ENCODE measurements around the gene FBH1.
"Not testable (repeated sequence)": the region's sequence is repeated elsewhere in the genome, so short reads cannot be mapped to it uniquely, and the experiment has no call there.

FBH1 gene

DNA sequence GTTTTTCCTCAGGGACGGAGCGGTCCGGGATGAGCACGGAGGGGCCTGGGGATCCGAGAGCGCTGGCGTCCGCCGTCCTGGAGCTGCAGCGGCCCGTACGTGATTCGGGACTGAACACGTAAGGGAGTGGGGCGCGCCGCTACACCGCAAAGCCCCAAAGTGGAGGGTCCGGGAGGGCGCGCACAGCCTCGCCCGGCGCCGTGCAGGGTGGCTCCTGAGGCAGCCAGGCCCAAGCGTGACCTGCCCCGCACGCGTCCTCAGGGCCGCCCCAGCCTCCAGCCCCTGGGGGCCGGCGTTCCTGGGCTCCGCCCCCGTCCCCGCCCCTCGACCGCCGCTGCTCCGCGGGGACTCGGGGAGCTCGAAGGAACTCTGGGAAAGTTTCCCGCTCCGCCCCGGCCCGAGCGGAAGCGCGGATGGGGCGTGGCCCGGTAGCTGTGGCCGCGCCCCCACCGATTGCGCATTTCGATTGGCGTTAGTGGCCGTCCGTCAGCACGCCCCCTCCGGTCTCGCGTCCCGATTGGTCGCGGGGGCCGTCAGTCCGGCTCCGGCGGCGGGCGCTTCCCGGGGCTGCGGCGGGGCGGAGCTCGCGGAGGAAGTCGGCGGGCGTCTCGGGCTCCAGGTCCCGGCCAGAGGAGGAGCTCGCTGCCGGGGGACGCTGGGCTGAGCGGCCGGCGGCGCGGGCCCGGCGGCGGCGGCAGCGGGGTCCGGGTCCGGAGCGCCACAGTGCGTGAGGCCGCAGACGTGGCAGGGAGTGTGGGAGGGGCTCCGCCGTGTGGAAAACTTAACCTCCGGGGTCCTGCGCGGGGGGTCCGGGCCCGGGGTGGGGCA, at the start of gene FBH1, which contains the start of gene ANKRD16:
Gene FBH1, plus strand, starts transcription at position 620 of the 828 bp plus-strand sequence. Its CDS starts 103 bp downstream, at position 723.
Gene ANKRD16, minus strand, starts transcription at position 270 of the 828 bp plus-strand sequence. CDS start 539 bp downstream, outside the sequence.
- H3K4me1 ChIP-seq (ENCODE audit: control insufficient read depth, insufficient read depth, low read length), result peaks cover 10% of the 10 kb centered on the region

DNA sequence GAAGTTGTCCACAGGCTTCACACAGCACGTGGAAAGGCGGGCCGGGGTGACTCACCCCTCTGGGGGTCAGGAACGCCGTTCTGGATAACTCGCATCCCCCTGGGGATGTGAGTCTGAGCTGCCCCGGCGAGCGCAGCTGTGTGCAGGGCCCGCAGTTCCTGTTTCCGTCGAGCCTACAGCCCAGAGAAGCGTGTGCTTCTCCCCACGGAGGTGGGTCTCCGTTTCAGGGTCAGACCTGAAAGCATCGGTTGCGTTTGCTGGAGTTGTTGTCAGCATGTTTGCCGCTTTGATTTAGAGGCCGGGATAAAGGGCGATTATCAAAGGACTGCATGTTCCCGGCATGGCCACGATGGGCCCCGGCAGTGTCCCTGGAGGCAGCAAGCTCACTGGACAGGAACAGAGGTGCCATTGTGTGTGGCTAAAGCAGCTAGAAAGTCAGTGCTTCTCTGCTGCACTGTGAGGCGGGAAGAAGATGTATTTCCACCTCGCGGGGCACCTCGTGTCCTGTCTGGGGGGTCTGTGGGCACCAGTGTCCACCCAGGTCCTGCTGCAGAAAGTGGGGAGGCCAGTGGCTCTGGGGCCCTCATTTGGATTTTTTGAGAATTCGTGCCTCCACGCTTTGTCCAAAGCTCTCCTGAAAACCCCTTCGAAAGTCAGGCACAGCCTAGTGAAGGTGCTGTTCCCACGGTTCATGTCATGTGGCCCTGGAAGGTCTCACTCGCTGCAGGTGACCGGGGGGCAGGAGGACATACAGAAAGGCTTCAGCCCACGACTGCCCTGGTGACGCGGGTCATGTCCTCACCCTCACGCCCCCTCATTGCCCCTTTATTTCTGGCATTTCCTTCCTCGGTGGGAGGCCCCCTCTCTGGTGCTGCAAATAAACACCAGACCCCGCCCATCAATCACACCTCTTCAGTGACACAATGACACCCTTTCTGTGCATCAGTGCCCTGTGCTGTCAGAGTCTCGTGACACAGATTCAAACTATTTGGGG, 49.4 kb upstream of the FBH1 start:
- no peak overlapping the region for H3K4me3 ChIP-seq (ENCODE audit: low read depth, low read length)
- no peaks in the 10 kb centered on the region for H3K36me3 ChIP-seq (ENCODE audit: control insufficient read depth, insufficient read depth, low read length)
- H3K9me3 ChIP-seq (ENCODE audit: control insufficient read depth, insufficient read depth, low read length), result no peaks in the 10 kb centered on the region
- no peaks in the 10 kb centered on the region for H3K27me3 ChIP-seq (ENCODE audit: control insufficient read depth, insufficient read depth, low read length)
- peak overlapping the region; percentile 21 for H3K27ac ChIP-seq (ENCODE audit: low read depth, low read length)
- H3K9ac ChIP-seq (ENCODE audit: low read depth, low read length), result no peak overlapping the region
- H3K4me1 ChIP-seq (ENCODE audit: control insufficient read depth, insufficient read depth, low read length), result no peaks in the 10 kb centered on the region

More for the DNA sequence above, at the start of gene FBH1, which contains the start of gene ANKRD16:
- H3K27ac ChIP-seq (ENCODE audit: low read depth, low read length), result peak within 1 kb of the TSS; percentile 66
- no peaks in the 10 kb centered on the region for H3K27me3 ChIP-seq (ENCODE audit: control insufficient read depth, insufficient read depth, low read length)
- no peaks in the 10 kb centered on the region for H3K9me3 ChIP-seq (ENCODE audit: control insufficient read depth, insufficient read depth, low read length)
- peaks cover 47% of the 10 kb centered on the region for H3K36me3 ChIP-seq (ENCODE audit: control insufficient read depth, insufficient read depth, low read length)
- peak within 1 kb of the TSS; percentile 87 for H3K4me3 ChIP-seq (ENCODE audit: low read depth, low read length)
- peak within 1 kb of the TSS; percentile 78 for H3K9ac ChIP-seq (ENCODE audit: low read depth, low read length)

DNA sequence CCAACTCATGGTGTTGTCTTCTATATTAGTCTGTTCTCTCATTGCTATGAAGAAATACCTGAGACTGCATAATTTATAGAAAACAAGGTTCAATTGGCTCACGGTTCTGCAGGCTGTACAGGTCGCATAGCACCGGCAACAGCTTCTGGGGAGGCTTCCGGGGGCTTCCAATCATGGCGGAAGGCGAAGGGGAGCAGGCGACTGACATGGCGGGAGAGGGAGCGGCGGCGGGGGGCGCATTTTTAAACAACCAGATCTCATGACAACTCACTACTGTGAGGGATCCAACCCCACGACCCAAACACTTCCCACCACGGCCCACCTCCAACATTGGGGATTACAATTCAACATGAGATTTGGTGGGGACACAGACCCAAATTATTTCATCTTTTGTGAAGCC, 48.1 kb upstream of the FBH1 start:
- H3K36me3 ChIP-seq (ENCODE audit: control insufficient read depth, insufficient read depth, low read length), result no peaks in the 10 kb centered on the region
- no peaks in the 10 kb centered on the region for H3K27me3 ChIP-seq (ENCODE audit: control insufficient read depth, insufficient read depth, low read length)
- H3K27ac ChIP-seq (ENCODE audit: low read depth, low read length), result no peak overlapping the region
- no peak overlapping the region for H3K4me3 ChIP-seq (ENCODE audit: low read depth, low read length)
- H3K9ac ChIP-seq (ENCODE audit: low read depth, low read length), result no peak overlapping the region
- no peaks in the 10 kb centered on the region for H3K4me1 ChIP-seq (ENCODE audit: control insufficient read depth, insufficient read depth, low read length)
- no peaks in the 10 kb centered on the region for H3K9me3 ChIP-seq (ENCODE audit: control insufficient read depth, insufficient read depth, low read length)

DNA sequence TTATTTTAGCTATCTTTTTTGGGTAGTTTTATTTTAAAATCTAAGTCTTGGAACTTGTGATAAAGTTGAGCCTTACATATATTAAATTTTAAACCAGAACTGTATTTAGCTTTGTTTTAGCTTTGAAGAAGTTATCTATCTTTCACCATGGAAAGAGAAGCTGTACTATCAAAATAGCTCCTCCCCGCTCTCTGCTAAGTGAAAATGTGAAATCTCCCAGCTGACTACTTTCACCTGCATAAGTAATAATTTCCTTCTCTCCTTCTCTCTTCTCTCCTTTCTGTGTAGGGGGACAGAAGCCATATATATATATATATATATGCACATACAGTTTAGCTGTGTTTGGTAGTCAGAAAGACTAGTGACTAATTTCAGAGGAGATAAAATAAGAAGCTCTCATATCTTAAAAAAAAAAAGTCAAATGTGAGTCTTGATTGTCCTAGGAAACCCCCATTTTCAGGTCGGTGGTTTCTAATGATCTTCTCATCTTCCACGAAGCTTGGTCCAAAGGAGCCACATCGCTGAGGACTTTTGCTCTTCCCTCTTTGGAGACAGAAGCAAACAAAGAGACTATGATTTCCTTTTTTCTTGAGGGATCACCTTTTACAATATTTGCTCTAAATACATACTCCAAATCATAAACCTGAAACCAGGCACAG, 46.2 kb upstream of the FBH1 start:
- no peak overlapping the region for H3K27ac ChIP-seq (ENCODE audit: low read depth, low read length)
- no peak overlapping the region for H3K9ac ChIP-seq (ENCODE audit: low read depth, low read length)
- no peaks in the 10 kb centered on the region for H3K36me3 ChIP-seq (ENCODE audit: control insufficient read depth, insufficient read depth, low read length)
- no peaks in the 10 kb centered on the region for H3K9me3 ChIP-seq (ENCODE audit: control insufficient read depth, insufficient read depth, low read length)
- H3K4me3 ChIP-seq (ENCODE audit: low read depth, low read length), result no peak overlapping the region
- no peaks in the 10 kb centered on the region for H3K4me1 ChIP-seq (ENCODE audit: control insufficient read depth, insufficient read depth, low read length)
- H3K27me3 ChIP-seq (ENCODE audit: control insufficient read depth, insufficient read depth, low read length), result no peaks in the 10 kb centered on the region

DNA sequence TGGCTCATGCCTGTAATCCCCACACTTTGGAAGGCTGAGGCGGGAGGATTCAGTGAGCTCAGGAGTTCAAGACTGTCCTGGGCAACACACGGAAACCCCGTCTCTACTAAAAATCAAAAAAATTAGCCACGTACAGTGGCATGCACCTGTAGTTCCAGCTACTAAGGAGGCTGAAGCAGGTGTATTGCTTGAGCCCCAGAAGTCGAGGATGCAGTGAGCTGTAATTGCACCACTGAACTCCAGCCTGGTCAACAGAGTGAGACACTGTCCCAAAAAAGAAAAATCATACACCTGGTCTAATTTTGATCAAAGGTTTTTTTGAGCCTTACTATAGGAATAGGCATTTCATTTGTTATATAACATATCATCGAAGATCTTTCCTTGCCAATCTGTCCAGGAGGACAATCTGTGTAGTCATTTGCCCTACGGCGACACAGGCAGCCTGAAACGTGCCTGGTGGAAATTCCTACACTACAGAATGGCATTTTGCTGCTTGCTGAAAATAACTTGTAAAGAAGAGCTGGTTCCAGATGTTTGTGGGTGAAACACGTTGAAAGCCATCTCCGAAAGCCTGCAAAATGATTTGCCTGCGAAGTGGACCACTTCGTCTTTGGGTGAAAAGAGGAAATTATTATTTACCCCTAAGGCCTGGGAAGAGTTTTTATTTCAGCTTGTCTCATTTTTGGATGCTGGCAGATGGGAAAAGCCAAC, 45.5 kb upstream of the FBH1 start:
- no peaks in the 10 kb centered on the region for H3K27me3 ChIP-seq (ENCODE audit: control insufficient read depth, insufficient read depth, low read length)
- H3K4me1 ChIP-seq (ENCODE audit: control insufficient read depth, insufficient read depth, low read length), result no peaks in the 10 kb centered on the region
- no peak overlapping the region for H3K4me3 ChIP-seq (ENCODE audit: low read depth, low read length)
- no peaks in the 10 kb centered on the region for H3K9me3 ChIP-seq (ENCODE audit: control insufficient read depth, insufficient read depth, low read length)
- H3K27ac ChIP-seq (ENCODE audit: low read depth, low read length), result no peak overlapping the region
- H3K9ac ChIP-seq (ENCODE audit: low read depth, low read length), result no peak overlapping the region
- H3K36me3 ChIP-seq (ENCODE audit: control insufficient read depth, insufficient read depth, low read length), result no peaks in the 10 kb centered on the region

DNA sequence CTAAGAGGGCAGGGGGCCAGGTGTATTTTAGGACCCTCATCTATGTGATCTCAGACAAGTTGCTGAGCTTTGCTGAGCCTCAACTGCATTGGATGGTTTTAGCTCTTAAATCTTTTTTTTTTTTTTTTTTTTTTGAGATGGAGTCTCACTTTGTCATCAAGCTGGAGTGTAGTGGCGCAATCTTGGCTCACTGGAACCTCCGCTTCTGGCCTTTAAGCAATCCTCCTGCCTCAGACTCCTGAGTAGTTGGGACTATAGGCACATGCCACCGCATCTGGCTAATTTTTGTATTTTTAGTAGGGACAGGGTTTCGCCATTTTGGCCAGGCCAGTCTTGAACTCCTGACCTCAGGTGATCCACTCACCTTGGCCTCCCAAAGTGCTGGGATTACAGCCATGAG, 43.4 kb upstream of the FBH1 start:
- not testable (repeated sequence) for H3K9me3 ChIP-seq (ENCODE audit: control insufficient read depth, insufficient read depth, low read length); H3K36me3 ChIP-seq (ENCODE audit: control insufficient read depth, insufficient read depth, low read length); H3K4me3 ChIP-seq (ENCODE audit: low read depth, low read length); H3K4me1 ChIP-seq (ENCODE audit: control insufficient read depth, insufficient read depth, low read length); H3K9ac ChIP-seq (ENCODE audit: low read depth, low read length); H3K27ac ChIP-seq (ENCODE audit: low read depth, low read length); H3K27me3 ChIP-seq (ENCODE audit: control insufficient read depth, insufficient read depth, low read length)

DNA sequence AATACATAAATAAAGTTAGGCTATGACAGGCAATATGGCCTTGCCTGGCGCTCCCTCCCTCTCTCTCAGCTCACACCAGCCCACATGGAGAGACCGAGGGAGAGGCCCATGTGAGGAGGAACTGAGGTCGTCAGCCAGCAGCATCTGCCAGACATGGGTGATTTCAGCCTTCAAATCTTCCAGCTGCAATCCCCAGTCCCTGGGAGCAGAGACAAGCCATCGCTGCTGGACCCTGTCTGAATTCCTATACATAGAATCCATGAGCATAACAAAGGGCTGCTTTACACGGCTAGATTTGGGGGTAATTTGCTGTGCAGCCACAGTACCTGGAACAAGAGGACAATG, 35.9 kb upstream of the FBH1 start:
- Histone ChIP-seq H3K4me1 (ENCODE audit: control insufficient read depth, insufficient read depth, low read length) (peaks cover 2% of the 10 kb centered on the region; the same call in 1 of the 2 replicates), H3K4me3 (ENCODE audit: low read depth, low read length) (no peak overlapping the region), H3K9ac (ENCODE audit: low read depth, low read length) (no peak overlapping the region), H3K27ac (ENCODE audit: low read depth, low read length) (no peak overlapping the region), H3K9me3 (ENCODE audit: control insufficient read depth, insufficient read depth, low read length) (no peaks in the 10 kb centered on the region), H3K36me3 (ENCODE audit: control insufficient read depth, insufficient read depth, low read length) (no peaks in the 10 kb centered on the region), H3K27me3 (ENCODE audit: control insufficient read depth, insufficient read depth, low read length) (no peaks in the 10 kb centered on the region)

DNA sequence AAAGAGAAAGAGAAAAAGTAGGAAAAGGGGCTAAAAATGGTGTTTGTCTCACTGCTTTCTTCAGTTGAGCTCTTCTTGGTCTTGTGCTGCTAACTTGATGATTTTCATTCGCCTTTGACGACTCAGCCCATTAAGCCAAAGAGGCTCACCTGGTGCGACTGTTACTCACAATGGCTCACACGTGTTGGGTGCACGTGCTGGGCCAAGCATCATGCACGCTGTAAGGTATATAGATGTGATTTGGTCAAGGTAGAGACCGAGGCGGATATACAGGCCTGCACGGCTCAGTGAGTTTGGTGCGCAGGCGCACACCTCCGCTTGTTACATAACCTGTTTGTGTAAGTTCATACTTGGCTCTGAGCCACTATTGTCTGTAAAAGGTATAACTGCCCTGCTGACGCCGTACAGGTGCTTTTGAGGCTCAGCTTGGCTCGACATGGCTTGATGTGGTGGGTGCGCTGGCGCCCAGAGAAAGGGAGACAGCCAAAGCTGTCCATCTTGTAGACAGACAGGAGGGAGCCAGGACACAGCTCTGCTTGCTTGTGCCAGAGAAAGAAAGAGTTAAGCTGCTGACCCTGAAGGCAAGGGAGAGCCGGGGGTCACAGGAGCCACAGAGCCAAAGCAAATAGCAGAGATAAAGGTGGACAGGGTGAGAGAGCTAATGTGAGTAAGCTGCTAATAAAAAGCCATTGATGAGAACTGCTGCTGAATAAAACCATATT, 33.9 kb upstream of the FBH1 start:
- no peak overlapping the region for H3K9ac ChIP-seq (ENCODE audit: low read depth, low read length)
- no peaks in the 10 kb centered on the region for H3K9me3 ChIP-seq (ENCODE audit: control insufficient read depth, insufficient read depth, low read length)
- H3K4me3 ChIP-seq (ENCODE audit: low read depth, low read length), result no peak overlapping the region
- H3K27ac ChIP-seq (ENCODE audit: low read depth, low read length), result no peak overlapping the region
- peaks cover 2% of the 10 kb centered on the region; the same call in 1 of the 2 replicates for H3K4me1 ChIP-seq (ENCODE audit: control insufficient read depth, insufficient read depth, low read length)
- H3K36me3 ChIP-seq (ENCODE audit: control insufficient read depth, insufficient read depth, low read length), result no peaks in the 10 kb centered on the region
- H3K27me3 ChIP-seq (ENCODE audit: control insufficient read depth, insufficient read depth, low read length), result no peaks in the 10 kb centered on the region

DNA sequence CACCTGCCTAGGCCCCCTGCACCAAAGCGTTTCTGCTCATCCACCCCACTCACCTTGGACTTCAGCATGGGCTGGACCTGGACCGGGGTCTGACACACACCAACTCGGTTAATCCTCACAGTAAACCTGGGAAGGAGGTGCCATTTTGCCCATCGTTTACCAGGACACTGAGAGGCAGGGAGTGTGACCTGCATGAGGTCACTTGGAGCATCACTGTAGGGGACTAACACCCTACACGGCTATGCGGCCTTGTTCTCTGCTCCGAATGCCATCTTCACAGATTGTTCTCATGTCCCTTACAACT, 33.4 kb upstream of the FBH1 start:
- no peaks in the 10 kb centered on the region for H3K9me3 ChIP-seq (ENCODE audit: control insufficient read depth, insufficient read depth, low read length)
- no peak overlapping the region for H3K27ac ChIP-seq (ENCODE audit: low read depth, low read length)
- H3K9ac ChIP-seq (ENCODE audit: low read depth, low read length), result no peak overlapping the region
- H3K4me3 ChIP-seq (ENCODE audit: low read depth, low read length), result no peak overlapping the region
- no peaks in the 10 kb centered on the region for H3K27me3 ChIP-seq (ENCODE audit: control insufficient read depth, insufficient read depth, low read length)
- H3K36me3 ChIP-seq (ENCODE audit: control insufficient read depth, insufficient read depth, low read length), result no peaks in the 10 kb centered on the region
- H3K4me1 ChIP-seq (ENCODE audit: control insufficient read depth, insufficient read depth, low read length), result peaks cover 2% of the 10 kb centered on the region; the same call in 1 of the 2 replicates

DNA sequence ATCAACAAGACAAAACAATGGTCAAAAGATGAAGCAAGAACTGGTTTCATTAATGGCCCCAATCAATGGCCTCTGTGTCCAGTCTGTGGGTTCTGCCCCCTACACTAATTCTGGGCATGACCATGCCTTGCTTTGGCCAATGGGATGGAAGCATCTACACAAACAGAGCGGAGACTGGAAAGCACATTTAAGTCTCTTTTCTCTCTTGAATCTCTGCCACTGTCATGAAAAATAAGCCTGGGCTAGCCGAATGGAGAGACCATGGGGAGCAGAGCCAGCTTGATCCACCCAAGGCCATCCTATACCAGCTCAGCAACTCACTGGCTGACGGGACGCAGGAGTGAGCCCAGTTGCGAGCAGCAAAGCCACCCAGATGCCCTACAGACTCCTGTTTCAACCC, 31.2 kb upstream of the FBH1 start:
- Histone ChIP-seq H3K27ac (ENCODE audit: low read depth, low read length) (no peak overlapping the region), H3K4me3 (ENCODE audit: low read depth, low read length) (no peak overlapping the region), H3K36me3 (ENCODE audit: control insufficient read depth, insufficient read depth, low read length) (no peaks in the 10 kb centered on the region)

More for the DNA sequence above, 31.2 kb upstream of the FBH1 start:
- Histone ChIP-seq H3K27me3 (ENCODE audit: control insufficient read depth, insufficient read depth, low read length) (no peaks in the 10 kb centered on the region), H3K4me1 (ENCODE audit: control insufficient read depth, insufficient read depth, low read length) (peaks cover 2% of the 10 kb centered on the region; the same call in 1 of the 2 replicates), H3K9me3 (ENCODE audit: control insufficient read depth, insufficient read depth, low read length) (no peaks in the 10 kb centered on the region), H3K9ac (ENCODE audit: low read depth, low read length) (no peak overlapping the region)

Data from HUES48 (cell line).